RPMI7951 (cell line): ENCODE measurements around the gene FOXL2NB. TPM values are rescaled to one million over a fixed set of nuclear protein-coding genes. Genes with fewer than 3 reads are reported as not detected.
A peak's percentile ranks its signal among the peaks of the same experiment; 100 is the strongest.

Experiments used
- DNase-seq: peaks from one replicate; pipeline ENCODE4 v3.0.0-alpha.2; 2012; ENCODE audit warnings: low read depth
- total RNA-seq: library from RNA; depleted of rRNA; stranded (reverse); fragments of >200 nt; shearing (Covaris generic); gene quantifications from 2 replicates; pipeline ENCODE4 v1.2.3, GENCODE V29; 2014

FOXL2NB gene
- total RNA-seq, 1 experiment from 2014 or later, result not detected

GRCh38 chr3:138928727-138929372 lies 18.2 kb upstream of the FOXL2NB start:
- DNase-seq, result no peak

- DNase-seq, result no peak
These were observed 13.8 kb upstream of the FOXL2NB start for GRCh38 chr3:138933068-138933668.

DNA sequence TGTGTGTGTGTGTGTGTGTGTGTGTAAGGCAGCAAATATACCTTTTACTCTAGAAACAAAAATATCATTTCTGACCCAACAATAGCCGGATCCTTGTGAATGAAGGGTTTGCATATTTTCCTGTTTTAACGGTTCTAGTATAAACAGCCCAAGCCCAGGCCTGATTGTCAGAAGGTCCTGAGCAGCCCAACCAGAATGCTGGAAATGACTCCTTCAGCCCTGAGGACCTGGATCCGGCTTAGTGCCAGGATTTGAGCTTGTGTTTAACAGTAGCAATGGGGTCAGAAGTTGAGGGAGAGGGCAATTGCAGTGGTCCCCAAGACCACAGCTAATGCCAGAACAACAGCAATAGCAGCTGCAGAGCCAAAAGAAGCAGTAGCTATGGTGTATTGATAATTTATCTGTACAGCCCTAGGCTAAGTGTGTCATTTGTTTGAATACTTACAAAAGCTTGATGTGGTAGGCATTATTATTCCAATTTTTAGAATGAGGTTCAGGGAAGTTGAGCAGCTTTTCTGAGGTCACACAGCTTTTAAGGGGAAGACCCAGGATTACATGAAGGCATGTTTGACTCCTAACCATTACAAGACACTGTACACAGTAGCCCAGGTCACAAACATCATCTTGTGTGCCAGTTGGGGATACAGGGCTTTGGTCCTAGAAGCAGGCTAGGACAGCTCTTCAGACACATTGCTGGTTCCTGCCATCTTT lies 12.9 kb upstream of the FOXL2NB start:
- DNase-seq, result no peak

GRCh38 chr3:138935505-138935862 lies 11.5 kb upstream of the FOXL2NB start:
- no peak for DNase-seq

- DNase-seq, result peak; percentile 80
These were observed 10.9 kb upstream of the FOXL2NB start for GRCh38 chr3:138935863-138936740.

- peak; percentile 11 for DNase-seq
These were observed 10.0 kb upstream of the FOXL2NB start for GRCh38 chr3:138936741-138937689.

DNA sequence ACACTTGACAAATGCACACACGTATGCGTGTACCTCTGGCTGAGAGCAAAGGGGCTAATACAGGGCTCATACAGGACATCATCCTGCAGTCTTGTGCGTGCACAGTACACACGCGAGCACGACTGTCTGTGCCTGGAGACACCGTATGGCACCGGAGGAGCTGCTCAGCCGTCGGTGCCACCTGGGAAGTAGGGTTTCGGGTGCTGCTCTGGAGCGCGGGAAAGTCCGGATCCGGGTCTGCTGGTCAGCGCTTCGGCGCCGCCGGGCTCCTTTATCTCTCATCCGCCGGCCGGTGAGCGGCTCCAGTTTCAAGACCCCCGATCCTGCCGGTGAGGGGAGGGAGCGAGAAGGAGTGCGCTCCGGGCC lies 9.3 kb upstream of the FOXL2NB start:
- no peak for DNase-seq

DNA sequence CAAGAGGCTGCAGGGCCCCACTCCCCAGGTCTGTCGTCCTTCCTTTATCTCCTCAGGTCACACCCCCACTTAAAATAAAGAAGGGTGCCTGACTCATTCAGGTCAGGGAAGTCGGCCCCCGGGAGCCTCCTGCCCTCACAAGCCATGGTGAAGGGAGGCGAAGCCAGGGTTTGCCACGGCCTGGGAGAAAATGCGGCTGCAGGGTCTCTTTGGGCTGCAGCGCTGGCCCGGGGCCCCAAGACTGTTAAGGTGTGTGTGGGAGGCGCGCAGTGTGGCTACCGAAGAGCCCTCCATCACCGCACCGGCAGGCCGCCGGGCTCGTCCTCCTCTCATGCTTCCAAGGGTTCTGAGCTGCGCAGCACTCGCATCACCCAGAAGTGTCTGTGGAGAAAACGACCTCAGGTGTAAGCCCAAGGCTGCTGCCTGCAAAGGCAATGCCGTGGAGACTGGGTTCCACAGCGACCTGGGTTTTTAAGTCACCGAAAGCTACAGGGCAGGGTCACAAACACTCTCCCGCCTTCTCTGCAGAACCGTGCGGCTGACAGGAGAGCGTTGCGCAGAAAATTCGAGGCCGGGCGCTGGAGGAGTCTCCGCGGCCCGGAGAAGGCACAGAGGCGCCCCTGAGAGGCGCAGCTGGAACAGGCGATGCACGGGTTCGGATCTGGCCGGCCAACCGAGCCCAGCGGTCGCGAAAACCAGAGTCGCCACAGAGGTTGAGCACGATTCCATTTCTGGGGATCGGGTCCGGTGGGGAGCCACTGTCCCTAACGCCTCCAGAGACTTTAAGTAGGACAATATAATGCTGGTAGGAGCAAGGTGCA lies 8.8 kb upstream of the FOXL2NB start:
- DNase-seq, result no peak

GRCh38 chr3:138938877-138939560 lies 8.0 kb upstream of the FOXL2NB start:
- DNase-seq, result no peak

- DNase-seq, result no peak
These were observed 7.3 kb upstream of the FOXL2NB start for GRCh38 chr3:138939561-138940241.

DNA sequence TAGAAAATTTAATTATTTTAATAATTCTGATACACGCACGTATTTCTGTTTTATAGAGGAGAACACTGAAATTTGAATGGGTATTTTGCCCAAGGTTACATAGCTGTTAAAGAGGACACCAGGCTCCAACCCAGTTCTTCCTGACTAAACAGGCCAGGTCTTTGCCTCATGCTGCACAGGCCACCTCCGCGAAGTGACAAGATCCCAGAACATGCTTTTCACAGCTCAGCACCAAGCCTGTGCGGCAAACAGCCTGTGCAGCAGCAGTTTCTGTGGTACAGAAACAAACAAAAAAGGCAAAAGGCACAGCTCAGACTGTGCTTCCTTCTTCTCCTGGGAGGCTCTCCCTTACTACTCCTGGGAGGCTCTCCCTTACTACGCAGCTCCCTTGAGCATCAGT lies 6.6 kb upstream of the FOXL2NB start:
- no peak for DNase-seq

DNA sequence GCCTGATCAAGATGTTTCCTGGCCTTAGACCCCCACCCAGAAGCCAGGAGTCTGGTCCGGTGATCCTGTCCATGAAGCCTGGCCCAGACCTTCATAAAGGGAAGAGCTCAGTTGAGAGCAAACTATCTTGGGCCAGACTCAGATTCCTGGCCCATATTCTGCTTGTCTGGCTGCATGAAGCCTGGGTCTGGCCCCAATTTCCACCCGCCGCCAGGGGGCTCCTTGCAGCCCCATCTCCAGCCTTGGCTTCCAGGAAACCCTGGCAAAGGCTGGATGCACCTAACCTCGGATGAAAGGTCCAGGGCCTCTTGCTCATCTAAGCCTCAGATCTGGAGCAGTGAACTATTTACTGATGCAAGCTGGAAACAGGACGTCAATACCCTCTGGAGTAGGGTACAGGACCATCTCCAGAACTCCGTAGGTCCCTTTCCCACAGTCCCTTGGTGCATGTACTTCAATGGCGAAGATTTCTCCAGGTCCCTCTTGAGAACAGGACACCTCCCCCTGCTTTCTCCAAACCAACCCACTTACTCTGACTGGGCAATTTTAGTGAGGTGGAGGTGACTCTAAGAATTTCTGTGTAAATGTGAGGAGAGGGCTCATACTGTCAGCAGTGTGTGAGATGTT lies 5.6 kb upstream of the FOXL2NB start:
- DNase-seq, result peak; percentile 57

DNA sequence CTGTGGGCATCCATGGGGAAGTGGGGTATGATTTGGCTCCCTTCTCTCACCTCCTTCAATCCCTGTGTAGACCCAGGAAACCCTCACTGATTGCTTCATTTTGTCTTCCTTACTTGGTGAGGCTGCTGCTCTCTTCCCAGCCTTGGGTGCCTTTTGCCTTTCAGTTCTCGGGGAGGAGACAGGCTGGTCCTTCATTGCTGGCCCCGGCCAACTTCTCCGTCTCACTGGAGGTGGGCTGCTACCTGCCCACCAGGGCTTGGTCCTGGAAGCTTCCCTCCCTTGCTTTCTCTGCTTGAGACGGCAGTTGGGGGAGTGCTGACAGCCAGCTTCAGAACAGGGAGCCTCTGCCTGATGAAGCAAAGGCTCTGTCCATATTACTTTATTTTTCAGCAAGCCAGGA lies 4.7 kb upstream of the FOXL2NB start:
- no peak for DNase-seq

DNA sequence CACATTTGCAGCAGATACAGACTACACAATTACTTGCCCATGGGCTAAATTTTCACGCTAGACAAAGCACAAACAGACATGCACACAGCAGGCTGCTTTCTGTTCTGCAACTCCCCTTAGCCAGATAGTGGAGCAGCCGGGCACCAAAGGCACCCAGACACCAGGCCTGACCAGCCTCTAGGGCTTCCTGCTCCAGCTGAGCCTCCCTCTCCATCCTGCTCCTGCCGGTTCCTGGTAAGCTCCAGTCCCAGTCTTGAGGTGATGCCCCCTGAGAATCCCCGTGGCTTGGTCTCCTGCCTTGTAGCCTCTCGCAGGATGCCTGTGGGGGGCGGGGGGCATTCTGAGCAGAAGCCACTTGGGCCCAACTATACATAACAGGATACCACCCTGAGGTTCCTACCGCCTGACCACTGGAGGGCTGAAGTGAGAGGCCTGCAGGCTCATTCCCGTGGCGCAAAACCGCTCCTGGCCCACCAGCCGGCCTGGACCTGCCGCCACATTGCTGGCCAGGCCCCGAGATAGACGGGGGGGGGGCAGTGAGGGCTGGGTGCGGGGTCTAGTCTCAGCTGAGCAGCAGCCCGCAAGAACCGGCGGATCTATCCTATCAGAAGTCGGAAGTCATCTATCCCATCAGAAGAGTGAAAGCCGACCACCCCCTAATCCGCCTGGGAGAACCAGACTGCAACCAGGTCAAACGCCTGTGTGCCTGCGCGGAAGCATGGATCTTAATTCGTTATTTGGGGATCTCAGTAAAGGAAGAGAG lies 4.0 kb upstream of the FOXL2NB start:
- DNase-seq, result no peak

- no peak for DNase-seq
These were observed 3.0 kb upstream of the FOXL2NB start for GRCh38 chr3:138943724-138944653.

DNA sequence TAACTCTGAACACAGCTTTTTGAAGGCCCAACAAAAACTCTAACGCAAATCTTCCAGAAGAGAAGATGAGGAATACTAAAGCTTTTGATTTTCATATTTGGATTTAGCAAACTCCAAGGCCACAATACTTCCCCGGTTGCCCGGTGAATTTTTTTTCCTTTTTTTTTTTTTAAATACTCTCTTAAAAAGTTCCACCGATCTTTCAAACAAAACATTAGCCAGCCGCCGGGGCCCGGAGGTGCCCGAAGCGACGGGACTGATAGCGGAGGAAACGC lies 2.4 kb upstream of the FOXL2NB start:
- DNase-seq, result no peak
